Muscle layer of colon (tissue), 2 donors: ENCODE data around the gene DCP2.

Experiments
- H3K27ac ChIP-seq: one replicate; pipeline ENCODE4 v1.7.0; 2013; ENCODE audit warnings: low read depth, mild to moderate bottlenecking, low read length, moderate library complexity
- H3K27me3 ChIP-seq, 2 donors: one replicate each; pipeline ENCODE4 v1.7.0; 2013; ENCODE audit warnings: low read length in 2 of 2, mild to moderate bottlenecking in 2 of 2; ENCODE audit not compliant: insufficient read depth in 2 of 2, control insufficient read depth in 1 of 2
- H3K36me3 ChIP-seq: one replicate; pipeline ENCODE4 v1.7.0; 2013; ENCODE audit warnings: mild to moderate bottlenecking, low read length; ENCODE audit not compliant: insufficient read depth
- H3K4me1 ChIP-seq: one replicate; pipeline ENCODE4 v1.7.0; 2013; ENCODE audit warnings: mild to moderate bottlenecking, low read length; ENCODE audit not compliant: insufficient read depth
- H3K4me3 ChIP-seq, 2 donors: one replicate each; pipeline ENCODE4 v1.7.0; 2013; ENCODE audit warnings: low read length in 2 of 2, low read depth in 1 of 2, mild to moderate bottlenecking in 1 of 2, moderate library complexity in 1 of 2
- H3K9ac ChIP-seq: one replicate; pipeline ENCODE4 v1.7.0; 2013; ENCODE audit warnings: low read length
- H3K9me3 ChIP-seq: one replicate; pipeline ENCODE4 v1.7.0; 2013; ENCODE audit warnings: mild to moderate bottlenecking, low read length
- donor health status: abdominal sarcoma.
- donor health status: Adenocarcinoma of cecum.

DCP2 gene

DNA sequence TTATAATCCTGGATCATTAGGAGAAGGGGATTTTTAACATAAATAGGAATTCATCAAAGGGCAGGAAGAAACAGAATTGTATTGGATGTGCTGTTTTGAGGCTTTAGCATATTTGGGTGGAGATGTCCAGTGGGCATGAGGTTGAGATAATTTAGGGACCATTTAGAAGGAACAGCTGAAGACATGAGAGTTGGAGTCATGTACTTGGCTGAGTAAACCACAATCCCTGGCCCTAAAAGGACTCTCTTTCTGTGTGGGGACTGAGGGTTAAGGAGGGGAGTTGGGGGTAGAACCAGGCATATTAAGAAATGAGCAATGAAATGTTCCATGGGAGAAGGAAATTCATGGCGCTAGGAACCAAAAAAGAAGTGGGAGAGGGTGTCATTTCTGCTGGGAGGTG lies 61.5 kb downstream of the DCP2 start:
- Histone ChIP-seq H3K27me3 (no peaks in the 10 kb centered on the region), H3K4me1 (no peaks in the 10 kb centered on the region), H3K27ac (no peak overlapping the region), H3K36me3 (no peaks in the 10 kb centered on the region), H3K9ac (no peak overlapping the region), H3K9me3 (no peaks in the 10 kb centered on the region), H3K4me3 (no peak overlapping the region)

- H3K36me3 ChIP-seq: no peaks in the 10 kb centered on the region
These were observed 62.1 kb downstream of the DCP2 start for GRCh38 chr5:113038714-113039113.

GRCh38 chr5:113039229-113039933 lies 62.8 kb downstream of the DCP2 start:
- no peaks in the 10 kb centered on the region for H3K36me3 ChIP-seq

More at GRCh38 chr5:113038714-113039113, 62.1 kb downstream of the DCP2 start:
- Histone ChIP-seq H3K9me3 (no peaks in the 10 kb centered on the region), H3K9ac (no peak overlapping the region), H3K4me1 (no peaks in the 10 kb centered on the region), H3K4me3 (no peak overlapping the region), H3K27ac (no peak overlapping the region), H3K27me3 (no peaks in the 10 kb centered on the region)

GRCh38 chr5:113039934-113040285 lies 63.3 kb downstream of the DCP2 start:
- H3K36me3 ChIP-seq: no peaks in the 10 kb centered on the region
- H3K4me1 ChIP-seq: no peaks in the 10 kb centered on the region
- H3K27ac ChIP-seq: no peak overlapping the region
- H3K9ac ChIP-seq: no peak overlapping the region
- no peaks in the 10 kb centered on the region for H3K9me3 ChIP-seq
- no peak overlapping the region for H3K4me3 ChIP-seq
- H3K27me3 ChIP-seq: no peaks in the 10 kb centered on the region

More at GRCh38 chr5:113039229-113039933, 62.8 kb downstream of the DCP2 start:
- Histone ChIP-seq H3K27ac (no peak overlapping the region), H3K9me3 (no peaks in the 10 kb centered on the region), H3K27me3 (no peaks in the 10 kb centered on the region), H3K9ac (no peak overlapping the region), H3K4me1 (no peaks in the 10 kb centered on the region), H3K4me3 (no peak overlapping the region)

GRCh38 chr5:113040672-113041260 lies 64.2 kb downstream of the DCP2 start:
- H3K27me3 ChIP-seq: no peaks in the 10 kb centered on the region
- no peak overlapping the region for H3K9ac ChIP-seq
- no peak overlapping the region for H3K4me3 ChIP-seq
- no peaks in the 10 kb centered on the region for H3K9me3 ChIP-seq
- no peaks in the 10 kb centered on the region for H3K36me3 ChIP-seq
- no peak overlapping the region for H3K27ac ChIP-seq
- no peaks in the 10 kb centered on the region for H3K4me1 ChIP-seq

DNA sequence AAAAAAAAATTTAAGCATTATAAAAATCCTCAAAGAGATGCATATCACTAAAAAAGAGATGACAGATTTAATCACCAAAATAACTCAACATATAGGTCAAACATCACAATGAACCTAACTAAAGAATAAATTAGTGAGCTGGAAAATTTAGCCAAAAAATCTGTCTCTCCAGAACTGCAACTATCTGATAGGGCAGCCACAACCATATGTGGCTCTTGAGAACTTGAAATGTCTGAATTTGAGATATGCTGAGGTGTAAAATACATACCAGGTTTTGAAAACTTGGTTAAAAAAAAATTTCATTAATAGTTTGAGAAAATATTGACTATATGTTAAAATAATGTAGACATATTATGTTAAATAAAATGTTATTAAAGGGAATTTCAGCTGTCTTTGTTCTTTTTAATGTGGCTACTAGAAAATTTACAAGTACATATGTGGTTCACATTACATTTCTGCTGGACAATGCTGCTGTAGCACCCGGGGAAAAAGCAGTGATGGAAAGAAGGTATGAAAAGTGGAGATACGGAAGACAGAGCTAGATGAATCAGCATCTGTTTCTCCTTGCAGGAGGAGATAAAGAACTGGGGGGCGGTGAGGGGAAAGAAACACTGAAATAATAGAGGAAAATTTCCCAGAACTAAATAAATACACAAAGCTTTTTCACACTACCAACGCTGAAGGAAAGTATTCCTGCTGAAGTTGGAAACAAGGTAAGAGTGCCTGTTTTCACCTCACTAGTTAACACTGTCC lies 66.1 kb downstream of the DCP2 start:
- H3K36me3 ChIP-seq: no peaks in the 10 kb centered on the region
- no peak overlapping the region for H3K4me3 ChIP-seq
- no peaks in the 10 kb centered on the region for H3K9me3 ChIP-seq
- H3K4me1 ChIP-seq: no peaks in the 10 kb centered on the region
- H3K9ac ChIP-seq: no peak overlapping the region
- H3K27me3 ChIP-seq: no peaks in the 10 kb centered on the region
- H3K27ac ChIP-seq: no peak overlapping the region

GRCh38 chr5:113043491-113043931 lies 66.9 kb downstream of the DCP2 start:
- Histone ChIP-seq H3K9me3 (no peaks in the 10 kb centered on the region), H3K9ac (no peak overlapping the region), H3K36me3 (no peaks in the 10 kb centered on the region), H3K4me1 (no peaks in the 10 kb centered on the region), H3K27ac (no peak overlapping the region), H3K4me3 (no peak overlapping the region), H3K27me3 (no peaks in the 10 kb centered on the region)

- Histone ChIP-seq H3K36me3 (peaks cover 7% of the 10 kb centered on the region), H3K9me3 (no peaks in the 10 kb centered on the region), H3K27me3 (no peaks in the 10 kb centered on the region), H3K4me3 (no peak overlapping the region), H3K9ac (no peak overlapping the region), H3K27ac (no peak overlapping the region), H3K4me1 (no peaks in the 10 kb centered on the region)
These were observed 68.3 kb downstream of the DCP2 start for GRCh38 chr5:113044776-113045465.

- H3K9me3 ChIP-seq: no peaks in the 10 kb centered on the region
- peaks cover 2% of the 10 kb centered on the region for H3K4me1 ChIP-seq
- no peak overlapping the region for H3K4me3 ChIP-seq
- H3K36me3 ChIP-seq: peaks cover 7% of the 10 kb centered on the region
- H3K27me3 ChIP-seq: no peaks in the 10 kb centered on the region
- H3K27ac ChIP-seq: no peak overlapping the region
- no peak overlapping the region for H3K9ac ChIP-seq
These were observed 70.6 kb downstream of the DCP2 start for GRCh38 chr5:113047234-113047633.

DNA sequence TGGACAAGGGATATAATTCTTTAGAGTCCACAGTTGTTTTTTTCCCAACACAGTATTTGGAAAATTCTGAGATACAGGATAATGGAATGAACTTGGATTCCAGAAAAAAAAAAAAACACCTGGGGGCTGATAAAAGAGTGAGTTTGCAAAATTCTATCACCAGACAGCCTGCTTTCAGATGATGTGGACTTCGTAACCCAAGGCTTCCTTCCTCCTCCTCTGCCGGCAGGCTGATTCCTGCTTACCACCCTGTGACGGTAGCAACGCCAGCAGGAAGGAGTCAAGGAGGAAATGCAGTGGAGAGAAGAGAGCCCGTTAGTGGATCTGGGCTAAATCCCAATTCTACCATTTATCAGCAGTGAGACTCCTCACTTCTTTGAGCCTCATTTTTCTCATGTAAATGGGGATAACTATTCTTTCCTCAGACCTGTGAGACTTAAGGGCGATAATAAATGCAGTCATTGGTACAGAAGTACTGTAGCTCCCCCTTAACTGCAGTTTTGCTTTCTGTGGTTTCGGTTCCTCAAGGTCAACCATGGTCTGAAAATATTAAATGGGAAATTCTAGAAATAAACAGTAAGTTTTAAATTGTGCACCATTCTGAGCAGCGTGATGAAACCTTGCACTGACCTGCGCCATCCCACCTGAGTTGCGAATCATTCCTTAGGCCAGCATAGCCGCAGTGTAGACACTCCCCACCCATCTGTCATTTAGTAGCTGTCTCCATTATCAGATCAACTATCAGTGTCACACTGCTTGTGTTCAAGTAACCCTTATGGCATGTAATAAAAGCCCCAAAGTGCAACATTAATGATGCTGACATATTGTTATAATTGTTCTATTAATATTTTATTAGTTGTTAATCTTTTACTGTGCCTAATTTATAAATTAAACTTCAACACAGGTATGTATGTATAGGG lies 71.4 kb downstream of the DCP2 start:
- no peak overlapping the region for H3K9ac ChIP-seq
- H3K4me1 ChIP-seq: peaks cover 4% of the 10 kb centered on the region
- H3K36me3 ChIP-seq: peaks cover 7% of the 10 kb centered on the region
- no peak overlapping the region for H3K27ac ChIP-seq
- no peak overlapping the region for H3K4me3 ChIP-seq
- H3K9me3 ChIP-seq: no peaks in the 10 kb centered on the region
- H3K27me3 ChIP-seq: no peaks in the 10 kb centered on the region
